ENCODE data around the gene SIN3A. TPM values are rescaled to one million over a fixed set of nuclear protein-coding genes. Genes with fewer than 3 reads are reported as not detected.
"Not testable (repeated sequence)": the region's sequence is repeated elsewhere in the genome, so short reads cannot be mapped to it uniquely, and the experiment has no call there.

Gene SIN3A
- total and polyA plus RNA-seq, 2 of the 8 experiments (the other 6 are each of a cell fraction or from before 2014, with no cell fraction given) = 69.5 to 109 TPM

- H3K9ac ChIP-seq (replicated peaks in 1 of 4; ENCODE audit: extremely low read depth in 1 of 4, low read depth in 3 of 4, low read length in 3 of 4); H3K23me2 ChIP-seq (ENCODE audit: low read depth, low read length); H4K91ac ChIP-seq (replicated peaks; ENCODE audit: insufficient read length, low read length); H2BK5ac ChIP-seq (ENCODE audit: low read depth, low read length); DNase-seq (ENCODE audit: low read depth in 1 of 2, low spot score in 2 of 2); H3K79me2 ChIP-seq (ENCODE audit: control insufficient read depth in 1 of 2, insufficient read depth in 2 of 2, low read length in 2 of 2); H3K4me1 ChIP-seq (replicated peaks in 1 of 4; ENCODE audit: control insufficient read depth in 3 of 4, insufficient read depth in 4 of 4, low read length in 3 of 4); H2BK12ac ChIP-seq (ENCODE audit: low read depth, low read length); H2BK20ac ChIP-seq (ENCODE audit: low read length); H2AFZ ChIP-seq (ENCODE audit: low read length); H2AK5ac ChIP-seq (ENCODE audit: low read depth, low read length); H2BK15ac ChIP-seq (ENCODE audit: low read length); H3K56ac ChIP-seq (replicated peaks; ENCODE audit: insufficient read length, low read depth, low read length); H3K27ac ChIP-seq (ENCODE audit: low read depth, low read length); FAIRE-seq; H4K20me1 ChIP-seq (replicated peaks in 1 of 2; ENCODE audit: control insufficient read depth in 1 of 2, insufficient read depth in 2 of 2, low read length in 2 of 2); H3K9me3 ChIP-seq (ENCODE audit: insufficient read depth in 2 of 2, low read depth in 1 of 2, low read length in 1 of 2); H2BK120ac ChIP-seq (replicated peaks; ENCODE audit: low read depth, low read length); H3K23ac ChIP-seq (ENCODE audit: insufficient read length); H3K36me3 ChIP-seq (ENCODE audit: control insufficient read depth in 2 of 4, insufficient read depth in 4 of 4, low read length in 3 of 4); H4K5ac ChIP-seq (ENCODE audit: insufficient read length, low read depth, low read length); H3K14ac ChIP-seq (ENCODE audit: insufficient read length); H3K4me2 ChIP-seq (ENCODE audit: insufficient read depth in 1 of 2, low read depth in 2 of 2, low read length in 2 of 2); H3K4me3 ChIP-seq (ENCODE audit: extremely low read depth in 1 of 4, insufficient read depth in 2 of 4, low read depth in 3 of 4, low read length in 4 of 4); H3K4ac ChIP-seq (replicated peaks; ENCODE audit: insufficient read length, low read depth, low read length); H3K79me1 ChIP-seq (ENCODE audit: low read depth, low read length); H4K8ac ChIP-seq (ENCODE audit: extremely low read depth, insufficient read depth, low read length); H3K18ac ChIP-seq (ENCODE audit: extremely low read depth, low read length); H3K27me3 ChIP-seq (replicated peaks in 1 of 4; ENCODE audit: control insufficient read depth in 3 of 4, extremely low read depth in 1 of 4, insufficient read depth in 3 of 4, low read length in 3 of 4): not testable (repeated sequence)
- POLR2A ChIA-PET (ENCODE audit: partially characterized antibody) = interaction anchor here (0.9 to 1.6 kb wide), 3 partner anchors 12 to 122 kb away, joined by 3 to 4 read pairs (median 3); partner anchors contain the start of gene NEIL1
- CTCF ChIA-PET (ENCODE audit: partially characterized antibody) = interaction anchor here (0.6 to 1.4 kb wide), 5 partner anchors 12 to 563 kb away, joined by 3 to 4 read pairs (median 3); no protein-coding TSS in a partner anchor
- WGBS, 2 experiments (ENCODE audit: extremely low coverage in 1 of 2, insufficient coverage in 1 of 2, insufficient read length in 1 of 2, insufficient replicate concordance in 2 of 2, low coverage in 1 of 2, low lambda C conversion rate in 2 of 2, missing lambda C conversion rate in 1 of 2) = 90% methylated on average over 14 of the region's 15 CpGs; no CpG with 5 or more reads in 1 of the 2 experiments
Observed at GRCh38 chr15:75333654-75334419, 117.7 kb downstream of the SIN3A start.

Data from H1 (cell line).